Lower lobe of right lung (tissue), 2 donors: ENCODE results near the gene KRT73. TPM values are rescaled to one million over a fixed set of nuclear protein-coding genes. Genes with fewer than 3 reads are reported as not detected.

Experiments used
- ATAC-seq, 2 donors: fragments of 200-7000 bp; cut with Tn5 transposase; one replicate each; pipeline ENCODE4 v1.9.1; 2020 to 2022; ENCODE audit warnings: mild to moderate bottlenecking in 2 of 2, moderate library complexity in 2 of 2
- DNase-seq: peaks from one replicate; pipeline ENCODE4 v3.0.0-alpha.2; 2020
- H3K27ac ChIP-seq: fragments of 200-600 bp; one replicate; pipeline ENCODE4 v1.8.0; 2022
- H3K27me3 ChIP-seq: fragments of 200-600 bp; one replicate; pipeline ENCODE4 v1.8.0; 2022; ENCODE audit warnings: low read depth
- H3K36me3 ChIP-seq: fragments of 200-600 bp; one replicate; pipeline ENCODE4 v1.8.0; 2022; ENCODE audit warnings: mild to moderate bottlenecking
- H3K4me1 ChIP-seq: fragments of 200-600 bp; one replicate; pipeline ENCODE4 v1.8.0; 2022
- H3K4me3 ChIP-seq: fragments of 200-600 bp; one replicate; pipeline ENCODE4 v1.8.0; 2022; ENCODE audit warnings: mild to moderate bottlenecking
- H3K9me3 ChIP-seq: fragments of 200-600 bp; one replicate; pipeline ENCODE4 v1.8.0; 2022
- intact Hi-C: fragments of 100-400 bp; cut with DNase I; formaldehyde crosslinking; loops from one replicate; pipeline ENCODE4 v1.11.0; 2022
- total RNA-seq: library from RNA; stranded (reverse); fragmentation: NEBNext Ultra II Directional; extraction: Animal tissue kit (Norgen Biotek cat#: 25700); gene quantifications from one replicate; pipeline ENCODE4 v1.2.1, GENCODE V29; 2021
- TF ChIP-seq, protein P1 (sequence below): fragments of 200-600 bp; IDR thresholded peaks from one replicate; pipeline ENCODE4 v1.8.0; 2022; ENCODE audit warnings: antibody characterized with exemption, mild to moderate bottlenecking
- donor health status: DM: no; HTN: yes; CAD: no; lungs with severe emphysema.

Gene KRT73
- total RNA-seq, 1 donor from 2014 or later = not detected

DNA sequence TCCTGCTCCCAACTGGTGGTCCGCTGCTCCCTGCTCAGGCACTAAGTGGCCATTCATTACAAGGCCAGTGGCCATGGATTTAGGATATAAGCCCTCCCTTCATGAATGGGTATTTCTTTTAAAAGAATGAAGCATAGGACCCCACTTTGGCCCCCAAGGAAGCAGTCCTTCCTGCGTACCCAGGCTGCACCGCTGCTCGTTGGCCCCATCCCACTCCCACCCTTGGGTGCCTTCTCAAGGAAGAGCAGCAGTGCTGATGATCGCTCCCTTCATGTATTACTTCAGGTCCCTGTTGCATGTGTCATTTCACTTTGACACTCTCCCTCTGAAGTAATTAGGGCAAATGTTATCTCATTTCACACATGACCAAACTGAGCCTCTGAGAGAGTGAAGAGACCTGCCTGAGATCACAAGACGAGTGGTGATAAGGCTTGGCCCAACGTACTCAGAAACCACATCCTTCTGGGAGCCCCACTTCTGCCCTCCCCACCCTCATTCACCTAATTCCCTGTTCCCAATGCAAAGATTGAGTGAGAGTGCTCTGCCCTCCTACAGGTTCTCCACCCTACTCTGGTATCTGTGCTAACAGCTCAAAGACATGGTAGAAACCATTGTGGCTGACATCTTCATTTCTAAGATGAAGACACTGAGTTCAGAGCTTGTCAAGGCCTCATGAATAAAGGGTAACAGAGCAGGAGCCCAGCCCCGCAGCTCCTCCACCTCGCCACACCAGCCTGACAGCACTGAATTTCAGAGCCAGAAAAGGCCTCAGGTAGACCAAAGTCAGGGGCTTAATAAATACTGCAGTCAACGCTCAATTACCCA, 43.9 kb upstream of the KRT73 start:
- ATAC-seq (no peak), DNase-seq (no peak)
- Histone ChIP-seq H3K27ac (no peak overlapping the region), H3K9me3 (no peaks in the 10 kb centered on the region), H3K36me3 (no peaks in the 10 kb centered on the region), H3K4me1 (no peaks in the 10 kb centered on the region), H3K27me3 (peaks cover under 1% of the 10 kb centered on the region), H3K4me3 (no peak overlapping the region)
- intact Hi-C loops = no loop called here
- TF ChIP-seq, protein P1, sequence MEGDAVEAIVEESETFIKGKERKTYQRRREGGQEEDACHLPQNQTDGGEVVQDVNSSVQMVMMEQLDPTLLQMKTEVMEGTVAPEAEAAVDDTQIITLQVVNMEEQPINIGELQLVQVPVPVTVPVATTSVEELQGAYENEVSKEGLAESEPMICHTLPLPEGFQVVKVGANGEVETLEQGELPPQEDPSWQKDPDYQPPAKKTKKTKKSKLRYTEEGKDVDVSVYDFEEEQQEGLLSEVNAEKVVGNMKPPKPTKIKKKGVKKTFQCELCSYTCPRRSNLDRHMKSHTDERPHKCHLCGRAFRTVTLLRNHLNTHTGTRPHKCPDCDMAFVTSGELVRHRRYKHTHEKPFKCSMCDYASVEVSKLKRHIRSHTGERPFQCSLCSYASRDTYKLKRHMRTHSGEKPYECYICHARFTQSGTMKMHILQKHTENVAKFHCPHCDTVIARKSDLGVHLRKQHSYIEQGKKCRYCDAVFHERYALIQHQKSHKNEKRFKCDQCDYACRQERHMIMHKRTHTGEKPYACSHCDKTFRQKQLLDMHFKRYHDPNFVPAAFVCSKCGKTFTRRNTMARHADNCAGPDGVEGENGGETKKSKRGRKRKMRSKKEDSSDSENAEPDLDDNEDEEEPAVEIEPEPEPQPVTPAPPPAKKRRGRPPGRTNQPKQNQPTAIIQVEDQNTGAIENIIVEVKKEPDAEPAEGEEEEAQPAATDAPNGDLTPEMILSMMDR = no peak

DNA sequence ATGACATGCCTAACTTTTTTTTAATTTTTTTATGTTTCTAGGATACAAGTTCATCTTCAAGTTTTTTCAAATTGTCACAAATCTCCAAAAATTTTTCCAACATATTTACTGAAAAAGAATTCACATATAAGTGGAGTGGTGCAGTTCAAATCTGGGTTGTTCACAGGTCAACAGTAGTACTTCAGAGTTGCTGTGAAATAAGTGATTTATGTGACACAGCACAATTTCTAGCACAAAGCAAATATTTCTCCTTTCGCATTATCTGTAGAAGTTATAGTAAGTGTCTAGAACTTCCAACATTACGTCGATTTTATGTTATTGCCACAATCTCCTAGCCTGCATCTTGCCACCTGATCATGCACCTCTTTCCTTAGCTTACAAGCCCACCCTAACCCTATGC, 43.3 kb upstream of the KRT73 start:
- no peak for DNase-seq
- H3K4me3 ChIP-seq = no peak overlapping the region
- TF ChIP-seq, protein P1 = no peak
- ATAC-seq = no peak
- H3K9me3 ChIP-seq = no peaks in the 10 kb centered on the region
- H3K4me1 ChIP-seq = no peaks in the 10 kb centered on the region
- no peak overlapping the region for H3K27ac ChIP-seq
- H3K36me3 ChIP-seq = no peaks in the 10 kb centered on the region
- H3K27me3 ChIP-seq = no peaks in the 10 kb centered on the region
- intact Hi-C loops = no loop called here

DNA sequence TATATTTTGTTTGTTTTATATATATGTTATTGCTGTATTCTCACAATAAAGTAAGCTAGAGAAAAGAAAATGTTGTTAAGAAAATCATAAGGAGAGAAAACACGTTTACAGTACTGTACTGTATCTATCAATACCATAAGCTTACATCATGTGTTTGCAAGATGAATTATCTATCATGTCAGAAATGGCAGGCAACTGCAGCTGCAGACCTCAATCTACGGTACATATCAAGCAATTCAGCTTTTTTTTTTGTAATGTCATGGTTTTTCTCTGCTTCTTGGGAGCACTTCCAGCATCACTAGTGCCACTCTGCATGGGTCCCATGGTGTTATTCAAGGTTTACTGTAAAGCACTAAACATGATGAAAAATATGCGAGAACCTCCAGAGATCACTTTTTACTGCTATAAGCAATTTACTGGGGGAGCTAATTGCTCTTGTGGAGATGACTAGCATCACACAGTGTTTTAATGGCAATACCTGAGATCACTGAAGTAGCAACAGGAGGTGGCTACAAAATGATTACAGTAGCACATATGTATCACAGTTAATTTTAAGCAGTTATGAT, 42.7 kb upstream of the KRT73 start:
- Histone ChIP-seq H3K9me3 (no peaks in the 10 kb centered on the region), H3K27me3 (no peaks in the 10 kb centered on the region), H3K4me1 (no peaks in the 10 kb centered on the region), H3K27ac (no peak overlapping the region), H3K4me3 (no peak overlapping the region), H3K36me3 (no peaks in the 10 kb centered on the region)
- TF ChIP-seq, protein P1 = no peak
- intact Hi-C loops = no loop called here
- DNase-seq (no peak), ATAC-seq (no peak)

DNA sequence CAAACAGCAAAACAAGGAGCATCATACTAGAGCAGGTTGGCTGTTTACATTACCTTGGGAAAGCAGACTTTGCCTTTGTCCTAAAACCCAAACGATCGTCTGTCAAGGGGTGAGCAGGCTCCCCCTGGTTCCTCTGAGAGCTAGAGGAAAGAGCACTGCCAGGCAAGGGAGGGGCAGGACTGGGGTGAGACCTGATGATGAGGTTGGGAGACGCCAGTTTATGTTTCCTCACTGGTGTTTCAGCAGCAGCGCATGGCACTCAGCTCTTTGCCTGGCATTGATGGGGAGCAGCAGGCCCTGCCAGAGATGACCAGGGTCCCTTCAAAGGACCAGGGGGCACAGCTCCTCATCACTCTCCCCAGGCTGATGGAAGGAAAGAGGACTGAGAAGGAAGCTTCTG, 41.6 kb upstream of the KRT73 start:
- Histone ChIP-seq H3K27me3 (no peaks in the 10 kb centered on the region), H3K4me1 (no peaks in the 10 kb centered on the region), H3K4me3 (no peak overlapping the region), H3K27ac (no peak overlapping the region), H3K9me3 (no peaks in the 10 kb centered on the region), H3K36me3 (no peaks in the 10 kb centered on the region)
- intact Hi-C loops = no loop called here
- ATAC-seq (no peak), DNase-seq (no peak)
- TF ChIP-seq, protein P1 = no peak

DNA sequence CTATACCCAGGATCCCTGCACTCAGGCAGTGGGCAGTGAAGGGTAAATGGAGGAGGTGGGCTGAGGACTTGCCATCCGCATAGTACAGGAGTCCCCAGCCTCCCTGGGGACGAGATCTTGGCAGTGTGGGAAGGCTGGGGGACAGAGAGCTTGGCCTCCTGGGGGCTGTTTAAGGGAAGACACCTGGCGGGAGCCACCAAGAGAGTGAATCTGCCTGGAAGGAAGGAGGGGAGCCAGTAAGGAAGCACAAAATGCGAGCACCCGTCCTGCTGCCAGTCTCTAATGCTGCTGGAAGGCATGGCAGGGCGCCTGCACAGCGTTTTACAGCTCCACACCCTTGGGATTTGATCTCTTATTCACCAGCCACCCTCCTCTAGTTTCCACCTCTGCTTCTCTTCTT, 41.0 kb upstream of the KRT73 start:
- TF ChIP-seq, protein P1 = no peak
- H3K27me3 ChIP-seq = no peaks in the 10 kb centered on the region
- H3K36me3 ChIP-seq = no peaks in the 10 kb centered on the region
- no peak for DNase-seq
- H3K4me1 ChIP-seq = no peaks in the 10 kb centered on the region
- no peak overlapping the region for H3K27ac ChIP-seq
- no peak for ATAC-seq
- intact Hi-C loops = no loop called here
- H3K9me3 ChIP-seq = no peaks in the 10 kb centered on the region
- H3K4me3 ChIP-seq = no peak overlapping the region
